Activated naive CD4-positive, alpha-beta T cell treated with anti-CD3 and anti-CD28 coated beads for 36 hours (primary cell): ENCODE results near the gene SF3B3. TPM values are rescaled to one million over a fixed set of nuclear protein-coding genes. Genes with fewer than 3 reads are reported as not detected.
"Not testable (repeated sequence)": the region's sequence is repeated elsewhere in the genome, so short reads cannot be mapped to it uniquely, and the experiment has no call there.

Source experiments
- CTCF ChIA-PET: fragments of 350-600 bp; sonication (Branson Sonifier 250); formaldehyde crosslinking; loops from one replicate; lab custom pipeline; 2021; ENCODE audit warnings: antibody characterized with exemption; lab: Charles Lee
- DNase-seq: peaks from one replicate; pipeline ENCODE4 v3.0.0-alpha.2; 2020
- H3K27ac Mint-ChIP-seq: one replicate; pipeline ENCODE4 v1.8.0; 2021; ENCODE audit warnings: mild to moderate bottlenecking, mixed read lengths
- H3K27me3 Mint-ChIP-seq: one replicate; pipeline ENCODE4 v1.8.0; 2021; ENCODE audit warnings: low read depth, mixed read lengths
- H3K36me3 Mint-ChIP-seq: one replicate; pipeline ENCODE4 v1.8.0; 2021; ENCODE audit warnings: low read depth, mixed read lengths
- H3K4me1 Mint-ChIP-seq: one replicate; pipeline ENCODE4 v1.8.0; 2021; ENCODE audit warnings: low read depth, mixed read lengths
- H3K4me3 Mint-ChIP-seq: one replicate; pipeline ENCODE4 v1.8.0; 2021; ENCODE audit warnings: mild to moderate bottlenecking, moderate library complexity, mixed read lengths
- H3K9me3 Mint-ChIP-seq: one replicate; pipeline ENCODE4 v1.8.0; 2021; ENCODE audit warnings: mixed read lengths
- intact Hi-C: fragments of 100-400 bp; cut with micrococcal nuclease; formaldehyde crosslinking; loops from one replicate; pipeline ENCODE4 v1.15.1; 2023
- total RNA-seq, 2 experiments: library from RNA; stranded (reverse); gene quantifications; one replicate each; pipeline ENCODE4 v1.2.3, GENCODE V29; 2021

Gene SF3B3
- total RNA-seq, 2 experiments from 2014 or later: 397 to 416 TPM

DNA sequence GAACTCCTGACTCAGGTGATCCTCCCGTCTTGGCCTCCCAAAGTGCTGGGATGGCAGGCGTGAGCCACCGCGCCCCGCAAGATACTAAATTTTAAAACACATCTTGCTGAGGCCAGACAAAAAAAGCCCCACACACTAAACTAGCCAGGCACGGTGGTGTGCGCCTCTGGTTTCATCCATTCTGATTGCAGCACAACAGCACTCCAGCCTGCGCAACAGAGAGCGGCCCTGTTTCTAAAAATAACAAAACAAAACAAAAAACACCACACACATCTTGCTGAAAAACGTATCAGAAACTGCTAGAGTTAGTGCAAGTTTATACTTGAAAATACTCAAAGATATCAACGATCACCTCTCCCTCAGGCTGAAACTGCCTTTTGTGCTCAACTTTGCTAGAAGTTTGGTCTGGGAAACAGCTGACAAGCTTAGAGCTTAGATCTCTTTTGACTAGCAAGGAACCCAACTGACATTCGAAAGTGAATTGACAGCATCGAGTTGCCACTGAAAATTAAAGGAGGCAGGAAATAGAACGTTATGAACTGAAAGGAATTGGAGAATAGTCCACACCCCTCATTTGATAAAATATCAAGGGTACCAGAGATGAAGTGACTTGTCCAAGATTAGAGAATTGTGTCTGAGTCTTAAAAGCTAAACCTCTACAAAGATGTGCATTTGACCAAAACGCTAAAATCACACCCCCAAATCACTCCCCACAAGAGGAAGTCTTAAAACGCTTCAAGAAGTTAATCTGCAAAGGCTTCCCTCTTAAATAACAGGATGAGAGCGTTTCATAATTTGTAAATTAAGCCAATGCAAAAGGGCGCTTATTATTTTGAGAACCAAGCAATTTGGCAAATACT is 1.2 kb upstream of the SF3B3 start:
- no peak for DNase-seq
- Mint-ChIP-seq H3K27me3 (no peaks in the 10 kb centered on the region), H3K4me1 (peaks cover 40% of the 10 kb centered on the region), H3K4me3 (peak overlapping the region; percentile 94), H3K36me3 (peaks cover 41% of the 10 kb centered on the region), H3K9me3 (no peaks in the 10 kb centered on the region), H3K27ac (peak overlapping the region; percentile 99)
- CTCF ChIA-PET: interaction anchor here (0.6 to 1.3 kb wide), 7 partner anchors 44 to 592 kb away, joined by 3 to 5 read pairs (median 3); no protein-coding TSS in a partner anchor
- intact Hi-C loops: loop anchor here (1.0 to 10.0 kb wide), 10 partner anchors 46 to 268 kb away; partner anchors contain the start of genes AARS1, EXOSC6, FCSK and ST3GAL2

DNA sequence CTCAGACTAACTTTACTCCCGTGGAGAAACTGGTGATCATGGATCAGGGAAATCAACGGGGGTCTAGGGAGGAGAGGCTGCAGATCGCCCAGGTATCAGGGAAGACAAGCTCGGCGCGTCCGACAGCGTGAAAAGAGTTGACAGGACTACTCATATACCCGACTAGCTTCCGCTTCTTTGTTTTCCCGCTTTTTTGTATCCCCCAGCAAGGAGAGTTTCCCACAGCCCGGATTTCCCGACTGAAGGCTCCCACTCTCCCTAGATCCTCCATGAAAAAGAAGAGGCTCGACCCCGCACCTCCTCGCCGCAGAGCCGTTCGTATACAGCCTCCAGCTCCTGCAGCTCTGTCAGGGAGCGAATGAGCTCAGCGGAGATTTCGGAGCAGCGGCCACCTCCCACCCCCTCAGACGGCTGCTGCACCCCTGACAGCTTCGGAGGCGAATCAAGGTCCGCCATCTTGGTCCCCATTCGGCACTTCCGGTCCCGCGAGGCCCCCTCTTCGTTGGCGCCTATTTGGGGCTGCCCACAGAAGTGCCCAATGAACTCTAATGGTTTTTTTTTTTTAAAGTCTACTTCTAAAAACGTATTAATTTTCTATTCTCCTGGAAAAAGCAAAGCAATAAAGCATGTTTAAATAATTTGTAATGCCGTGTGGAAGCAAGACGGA is 407 bp upstream of the SF3B3 start, which contains the start of gene COG4:
Gene COG4 (minus strand): TSS at position 479 of the 667 bp plus-strand sequence. CDS start 11 bp downstream, at position 468.
- peak within 1 kb of the TSS; percentile 94 for H3K4me3 Mint-ChIP-seq
- intact Hi-C loops: loop anchor here (1.0 to 10.0 kb wide), 10 partner anchors 47 to 268 kb away; partner anchors contain the start of genes AARS1, EXOSC6, FCSK and ST3GAL2
- DNase-seq: peak; percentile 96
- peaks cover 46% of the 10 kb centered on the region for H3K4me1 Mint-ChIP-seq
- no peaks in the 10 kb centered on the region for H3K9me3 Mint-ChIP-seq
- peak within 1 kb of the TSS; percentile 99 for H3K27ac Mint-ChIP-seq
- H3K36me3 Mint-ChIP-seq: peaks cover 48% of the 10 kb centered on the region
- CTCF ChIA-PET: interaction anchor here (0.7 to 1.3 kb wide), 6 partner anchors 45 to 593 kb away, joined by 3 to 5 read pairs (median 3); no protein-coding TSS in a partner anchor
- H3K27me3 Mint-ChIP-seq: no peaks in the 10 kb centered on the region

DNA sequence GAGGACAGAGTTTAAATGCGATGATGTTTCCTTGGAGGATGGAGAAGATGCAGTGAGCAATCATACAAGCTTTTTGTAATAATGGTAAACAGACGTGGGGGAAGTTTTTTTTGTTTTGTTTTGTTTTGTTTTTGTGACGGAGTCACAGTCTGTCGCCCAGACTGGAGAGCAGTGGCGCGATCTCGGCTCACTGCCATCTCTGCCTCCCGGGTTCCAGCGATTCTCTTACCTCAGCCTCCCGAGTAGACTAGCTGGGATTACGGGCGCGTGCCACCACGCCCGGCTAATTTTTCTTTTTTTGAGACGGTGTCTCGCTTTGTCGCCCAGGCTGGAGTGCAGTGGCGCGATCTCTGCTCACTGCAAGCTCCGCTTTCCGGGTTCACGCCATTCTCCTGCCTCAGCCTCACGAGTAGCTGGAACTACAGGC is 796 bp downstream of the SF3B3 start:
- peak; percentile 36 for DNase-seq
- CTCF ChIA-PET: interaction anchor here (1.0 to 1.2 kb wide), 4 partner anchors 15 to 272 kb away, joined by 3 to 5 read pairs (median 3); no protein-coding TSS in a partner anchor
- H3K4me3 Mint-ChIP-seq: peak overlapping the region; percentile 94
- H3K36me3 Mint-ChIP-seq: peaks cover 59% of the 10 kb centered on the region
- peaks cover 57% of the 10 kb centered on the region for H3K4me1 Mint-ChIP-seq
- peak overlapping the region; percentile 99 for H3K27ac Mint-ChIP-seq
- not testable (repeated sequence) for H3K27me3 Mint-ChIP-seq, H3K9me3 Mint-ChIP-seq
- intact Hi-C loops: loop anchor here (10.0 kb wide), 1 partner anchor 270 kb away; the partner anchor contains the start of gene EXOSC6

DNA sequence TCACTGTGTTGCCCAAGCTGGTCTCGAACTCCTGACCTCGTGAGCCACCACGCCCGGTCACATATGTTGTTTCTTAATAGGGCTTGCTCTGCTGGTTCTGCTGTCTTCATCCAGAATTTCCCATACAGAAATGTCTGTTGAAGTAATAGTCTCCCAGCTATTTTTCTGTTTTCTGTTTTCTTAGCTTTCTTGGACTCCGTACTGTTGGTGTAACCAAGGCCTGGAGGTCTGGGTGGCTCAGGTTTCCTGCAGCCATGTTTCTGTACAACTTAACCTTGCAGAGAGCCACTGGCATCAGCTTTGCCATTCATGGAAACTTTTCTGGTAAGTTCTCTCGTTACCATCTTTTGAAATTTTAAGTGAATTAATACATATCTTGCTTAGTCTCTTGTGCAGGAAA is 2.8 kb downstream of the SF3B3 start:
- intact Hi-C loops: loop anchor here (5.0 to 10.0 kb wide), 2 partner anchors 36 to 272 kb away; partner anchors contain the start of gene EXOSC6
- Mint-ChIP-seq H3K27ac (peak overlapping the region; percentile 60), H3K4me1 (peaks cover 52% of the 10 kb centered on the region), H3K4me3 (peak overlapping the region; percentile 66), H3K27me3 (no peaks in the 10 kb centered on the region), H3K36me3 (peaks cover 70% of the 10 kb centered on the region), H3K9me3 (no peaks in the 10 kb centered on the region)
- no peak for DNase-seq
- CTCF ChIA-PET: interaction anchor here (0.7 kb wide), 1 partner anchor 146 kb away, joined by 3 read pairs; no protein-coding TSS in a partner anchor

DNA sequence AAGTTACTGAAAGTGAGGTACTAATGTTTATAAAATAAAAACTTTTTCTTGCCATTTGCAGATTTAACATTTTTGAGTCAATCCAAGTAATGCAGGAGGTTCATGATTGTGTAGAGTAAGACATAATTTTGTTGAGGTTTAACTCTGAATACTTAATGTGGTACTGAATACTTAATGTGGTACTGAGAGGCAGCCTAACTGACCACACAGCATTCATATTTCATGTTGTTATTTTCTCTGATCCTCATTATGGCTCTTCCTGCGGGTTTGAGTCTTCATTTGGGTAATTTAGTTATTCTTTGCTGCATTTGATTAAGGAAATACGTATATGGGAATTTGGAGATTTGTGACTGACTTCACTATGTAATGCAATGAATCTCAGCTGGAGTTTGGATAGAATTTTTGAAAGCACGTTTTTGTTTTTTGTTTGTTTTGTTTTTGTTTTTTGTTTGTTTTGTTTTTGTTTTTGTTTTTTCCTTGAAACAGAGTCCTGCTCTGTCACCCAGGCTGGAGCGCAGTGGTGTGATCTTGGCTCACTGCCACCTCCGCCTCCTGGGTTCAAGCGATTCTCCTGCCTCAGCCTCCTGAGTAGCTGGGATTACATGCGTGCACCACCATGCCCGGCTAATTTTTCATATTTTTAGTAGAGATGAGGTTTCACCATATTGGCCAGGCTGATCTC is 3.8 kb downstream of the SF3B3 start:
- Mint-ChIP-seq H3K9me3 (no peaks in the 10 kb centered on the region), H3K27me3 (no peaks in the 10 kb centered on the region), H3K36me3 (peaks cover 76% of the 10 kb centered on the region), H3K27ac (peak overlapping the region; percentile 60), H3K4me3 (peak overlapping the region; percentile 66), H3K4me1 (peaks cover 49% of the 10 kb centered on the region)
- no peak for DNase-seq
- intact Hi-C loops: loop anchor here (5.0 to 10.0 kb wide), 2 partner anchors 35 to 273 kb away; partner anchors contain the start of gene EXOSC6
- CTCF ChIA-PET: interaction anchor here (0.6 kb wide), 2 partner anchors 18 to 226 kb away, joined by 3 read pairs; no protein-coding TSS in a partner anchor

DNA sequence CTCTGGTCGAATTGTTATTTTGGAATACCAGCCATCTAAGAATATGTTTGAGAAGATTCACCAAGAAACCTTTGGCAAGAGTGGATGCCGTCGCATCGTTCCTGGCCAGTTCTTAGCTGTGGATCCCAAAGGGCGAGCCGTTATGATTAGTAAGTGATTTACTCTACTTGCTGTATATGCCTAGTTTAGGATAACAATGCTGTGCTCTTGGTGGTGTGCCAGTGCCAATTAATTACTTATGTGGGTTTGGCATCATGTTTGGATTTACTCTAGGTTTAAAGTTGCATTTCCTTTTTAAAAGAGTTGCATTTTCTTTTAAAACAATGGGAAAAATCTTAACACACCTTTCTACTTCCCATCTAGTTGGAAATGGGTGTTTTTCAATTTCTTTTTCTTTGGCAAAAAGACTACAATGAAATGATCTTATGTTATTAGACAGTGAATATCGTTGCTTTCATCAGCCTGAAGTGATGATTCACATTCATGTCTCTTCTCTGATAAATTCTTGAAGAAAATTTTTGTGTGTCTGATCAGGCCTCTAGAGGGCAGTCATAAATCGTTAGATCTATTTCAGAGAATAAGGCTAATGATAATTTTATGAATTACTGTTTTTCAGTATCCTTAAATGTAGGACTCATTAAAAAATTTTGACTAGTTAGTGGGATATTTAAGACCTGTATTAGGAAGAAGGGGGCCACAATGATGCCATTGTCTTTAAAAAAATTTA is 5.6 kb downstream of the SF3B3 start:
- no peak for DNase-seq
- peaks cover 60% of the 10 kb centered on the region for H3K4me1 Mint-ChIP-seq
- CTCF ChIA-PET: interaction anchor here (1.0 kb wide), 2 partner anchors 12 to 22 kb away, joined by 3 read pairs; no protein-coding TSS in a partner anchor
- no peaks in the 10 kb centered on the region for H3K9me3 Mint-ChIP-seq
- H3K4me3 Mint-ChIP-seq: peak overlapping the region; percentile 15
- no peaks in the 10 kb centered on the region for H3K27me3 Mint-ChIP-seq
- H3K36me3 Mint-ChIP-seq: peaks cover 81% of the 10 kb centered on the region
- intact Hi-C loops: loop anchor here (5.0 to 10.0 kb wide), 2 partner anchors 33 to 274 kb away; partner anchors contain the start of gene EXOSC6
- H3K27ac Mint-ChIP-seq: peak overlapping the region; percentile 70

DNA sequence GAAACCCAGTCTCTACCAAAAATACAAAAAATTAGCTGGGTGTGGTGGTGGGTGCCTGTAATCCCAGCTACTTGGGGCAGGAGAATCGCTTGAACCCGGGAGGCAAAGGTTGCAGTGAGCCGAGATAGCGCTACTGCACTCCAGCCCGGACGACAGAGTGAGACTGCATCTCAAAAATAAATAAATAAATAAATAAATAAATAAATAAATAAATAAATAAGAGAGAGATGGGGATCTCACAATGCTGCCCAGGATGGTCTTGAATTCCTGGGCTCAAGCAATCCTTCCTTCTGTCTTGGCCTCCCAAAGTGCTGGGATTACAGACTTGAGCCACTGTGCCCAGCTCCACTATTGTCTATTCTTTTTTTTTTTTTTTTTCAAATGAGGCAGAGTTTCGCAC is 6.3 kb downstream of the SF3B3 start:
- CTCF ChIA-PET: interaction anchor here (0.7 to 1.0 kb wide), 3 partner anchors 11 to 145 kb away, joined by 3 read pairs; no protein-coding TSS in a partner anchor
- DNase-seq, H3K27me3 Mint-ChIP-seq, H3K27ac Mint-ChIP-seq, H3K4me3 Mint-ChIP-seq, H3K9me3 Mint-ChIP-seq: not testable (repeated sequence)
- peaks cover 62% of the 10 kb centered on the region for H3K4me1 Mint-ChIP-seq
- peaks cover 78% of the 10 kb centered on the region for H3K36me3 Mint-ChIP-seq
- intact Hi-C loops: loop anchor here (5.0 to 10.0 kb wide), 2 partner anchors 32 to 275 kb away; partner anchors contain the start of gene EXOSC6

DNA sequence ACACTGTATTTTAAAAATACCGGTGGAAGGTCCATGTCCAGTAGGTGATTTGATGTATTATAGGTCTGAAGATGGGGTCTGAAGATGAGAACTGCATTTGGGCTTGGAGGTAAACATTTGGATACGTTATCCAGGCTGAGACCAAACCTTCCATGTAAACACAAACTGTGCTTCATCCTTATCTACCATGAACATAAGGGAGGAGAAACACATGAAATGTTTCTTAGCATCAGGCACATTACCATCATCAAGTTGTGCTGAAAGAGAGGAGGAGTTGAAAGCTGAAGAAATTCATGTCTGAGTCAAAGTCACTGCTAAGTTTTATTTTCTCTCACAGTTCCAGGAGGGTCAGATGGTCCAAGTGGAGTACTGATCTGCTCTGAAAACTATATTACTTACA is 11.4 kb downstream of the SF3B3 start:
- peaks cover 64% of the 10 kb centered on the region for H3K36me3 Mint-ChIP-seq
- H3K9me3 Mint-ChIP-seq: no peaks in the 10 kb centered on the region
- DNase-seq: no peak
- no peaks in the 10 kb centered on the region for H3K27me3 Mint-ChIP-seq
- H3K4me1 Mint-ChIP-seq: peaks cover 33% of the 10 kb centered on the region
- intact Hi-C loops: loop anchor here (5.0 kb wide), 1 partner anchor 42 kb away; no protein-coding TSS in a partner anchor
- CTCF ChIA-PET: interaction anchor here (1.0 kb wide), 1 partner anchor 156 kb away, joined by 3 read pairs; no protein-coding TSS in a partner anchor
- H3K27ac Mint-ChIP-seq: peak overlapping the region; percentile 11
- no peak overlapping the region for H3K4me3 Mint-ChIP-seq

DNA sequence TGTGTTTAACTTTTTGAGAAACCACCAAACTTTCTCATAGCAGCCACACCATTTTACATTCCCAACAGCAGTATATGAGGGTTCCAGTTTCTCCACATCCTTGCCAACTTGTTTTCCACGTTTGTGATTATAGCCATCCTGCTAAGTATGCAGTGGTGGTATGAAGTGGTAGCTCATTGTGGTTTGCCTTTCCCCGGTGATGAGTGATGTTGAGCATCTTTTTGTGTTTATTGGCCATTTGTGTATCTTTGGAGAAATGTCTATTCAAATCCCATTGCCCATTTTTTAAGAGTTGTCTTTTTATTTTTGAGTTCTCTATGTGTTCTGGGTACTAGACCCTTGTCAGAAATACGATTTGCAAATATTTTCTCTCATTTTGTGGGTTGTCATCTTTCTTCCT is 17.4 kb downstream of the SF3B3 start:
- Mint-ChIP-seq H3K4me3 (no peak overlapping the region), H3K4me1 (peaks cover 12% of the 10 kb centered on the region), H3K27me3 (no peaks in the 10 kb centered on the region), H3K36me3 (peaks cover 58% of the 10 kb centered on the region), H3K27ac (no peak overlapping the region), H3K9me3 (no peaks in the 10 kb centered on the region)
- no peak for DNase-seq
- intact Hi-C loops: no loop called here
- CTCF ChIA-PET: interaction anchor here (0.8 to 1.4 kb wide), 2 partner anchors 11 to 289 kb away, joined by 3 read pairs; no protein-coding TSS in a partner anchor

DNA sequence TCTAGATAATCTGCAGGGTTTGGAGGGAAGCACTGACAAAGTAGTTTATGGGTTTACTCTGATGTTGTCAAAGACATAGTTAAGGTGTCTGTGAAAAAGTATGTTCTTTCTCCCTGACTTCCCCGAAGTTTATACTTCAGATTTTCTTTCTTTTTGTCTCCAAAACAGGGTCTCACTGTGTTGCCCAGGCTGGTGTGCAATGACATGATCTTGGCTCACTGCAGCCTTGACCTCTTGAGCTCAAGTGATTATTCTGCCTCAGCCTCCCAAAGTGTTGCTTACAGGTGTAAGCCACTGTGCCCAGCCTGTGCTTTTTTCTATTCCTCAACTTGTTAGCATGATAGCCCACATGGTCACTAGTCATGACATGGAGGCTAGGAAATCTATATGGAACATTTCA is 20.9 kb downstream of the SF3B3 start:
- peaks cover 54% of the 10 kb centered on the region for H3K36me3 Mint-ChIP-seq
- H3K4me1 Mint-ChIP-seq: peaks cover 17% of the 10 kb centered on the region
- intact Hi-C loops: no loop called here
- no peaks in the 10 kb centered on the region for H3K9me3 Mint-ChIP-seq
- CTCF ChIA-PET: interaction anchor here (0.8 kb wide), 1 partner anchor 43 kb away, joined by 3 read pairs; no protein-coding TSS in a partner anchor
- DNase-seq: no peak
- no peak overlapping the region for H3K27ac Mint-ChIP-seq
- no peaks in the 10 kb centered on the region for H3K27me3 Mint-ChIP-seq
- H3K4me3 Mint-ChIP-seq: no peak overlapping the region
